ENCODE measurements around the gene CORO1C. TPM values are rescaled to one million over a fixed set of nuclear protein-coding genes. Genes with fewer than 3 reads are reported as not detected.

CORO1C gene
- total RNA-seq, 4 donors from 2014 or later = 221 to 441 (median 315) TPM

DNA sequence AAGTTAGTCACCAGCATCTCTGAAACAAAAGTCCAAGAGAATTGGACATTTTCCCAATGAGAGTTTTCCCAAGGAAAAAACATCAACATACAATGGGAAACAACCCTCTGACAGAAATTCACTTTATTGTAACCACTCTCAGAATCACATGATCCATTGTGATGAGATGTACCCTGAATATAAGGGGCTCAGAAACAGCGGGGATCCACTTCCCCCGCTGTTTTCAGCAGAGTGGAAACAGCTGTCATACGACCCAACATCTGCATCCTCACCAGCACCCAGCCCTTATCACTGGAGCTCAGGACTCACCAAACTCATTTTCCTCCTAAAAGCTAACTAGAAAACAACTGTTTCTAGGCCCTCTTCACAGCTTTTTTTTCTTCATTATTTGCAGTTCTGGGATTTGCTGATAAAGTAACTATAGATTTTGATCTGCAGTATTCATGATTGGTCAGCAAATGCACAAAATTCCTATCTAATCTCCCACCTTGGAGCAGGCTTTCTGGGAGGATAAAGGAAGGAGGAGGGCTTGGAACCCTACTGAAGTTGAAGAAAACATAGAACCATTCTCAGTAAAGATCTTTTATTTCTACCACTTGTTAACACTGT, 31.3 kb downstream of the CORO1C start:
- DNase-seq (ENCODE audit: extremely low spot score) = peak; percentile 66
- H3K27me3 ChIP-seq = no peaks in the 10 kb centered on the region
- 47% methylated on average over 3 of the region's 3 CpGs for WGBS
- TF ChIP-seq EP300 (IDR thresholded peaks at IDR 0.05) = no peak
- TF ChIP-seq, protein P1, sequence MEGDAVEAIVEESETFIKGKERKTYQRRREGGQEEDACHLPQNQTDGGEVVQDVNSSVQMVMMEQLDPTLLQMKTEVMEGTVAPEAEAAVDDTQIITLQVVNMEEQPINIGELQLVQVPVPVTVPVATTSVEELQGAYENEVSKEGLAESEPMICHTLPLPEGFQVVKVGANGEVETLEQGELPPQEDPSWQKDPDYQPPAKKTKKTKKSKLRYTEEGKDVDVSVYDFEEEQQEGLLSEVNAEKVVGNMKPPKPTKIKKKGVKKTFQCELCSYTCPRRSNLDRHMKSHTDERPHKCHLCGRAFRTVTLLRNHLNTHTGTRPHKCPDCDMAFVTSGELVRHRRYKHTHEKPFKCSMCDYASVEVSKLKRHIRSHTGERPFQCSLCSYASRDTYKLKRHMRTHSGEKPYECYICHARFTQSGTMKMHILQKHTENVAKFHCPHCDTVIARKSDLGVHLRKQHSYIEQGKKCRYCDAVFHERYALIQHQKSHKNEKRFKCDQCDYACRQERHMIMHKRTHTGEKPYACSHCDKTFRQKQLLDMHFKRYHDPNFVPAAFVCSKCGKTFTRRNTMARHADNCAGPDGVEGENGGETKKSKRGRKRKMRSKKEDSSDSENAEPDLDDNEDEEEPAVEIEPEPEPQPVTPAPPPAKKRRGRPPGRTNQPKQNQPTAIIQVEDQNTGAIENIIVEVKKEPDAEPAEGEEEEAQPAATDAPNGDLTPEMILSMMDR (IDR thresholded peaks at IDR 0.05) = no peak
- TF ChIP-seq POLR2A (IDR thresholded peaks at IDR 0.05; ENCODE audit: low read depth) = no peak
- TF ChIP-seq POLR2AphosphoS5 (IDR thresholded peaks at IDR 0.05) = peak in 1 of 2 donors; percentile 15
- H3K27ac ChIP-seq (replicated peaks in 1 of 4) = peak overlapping the region; percentile 94 to 95 (median 94)
- peaks cover 0 to 35% (median 18%) of the 10 kb centered on the region in 4 donors for H3K36me3 ChIP-seq
- H3K4me1 ChIP-seq = peaks cover 85 to 100% (median 100%) of the 10 kb centered on the region in 4 donors
- no peaks in the 10 kb centered on the region for H3K9me3 ChIP-seq
- intact Hi-C loops (cut with DNase I) = no loop called here
- no peak overlapping the region for H3K4me3 ChIP-seq

DNA sequence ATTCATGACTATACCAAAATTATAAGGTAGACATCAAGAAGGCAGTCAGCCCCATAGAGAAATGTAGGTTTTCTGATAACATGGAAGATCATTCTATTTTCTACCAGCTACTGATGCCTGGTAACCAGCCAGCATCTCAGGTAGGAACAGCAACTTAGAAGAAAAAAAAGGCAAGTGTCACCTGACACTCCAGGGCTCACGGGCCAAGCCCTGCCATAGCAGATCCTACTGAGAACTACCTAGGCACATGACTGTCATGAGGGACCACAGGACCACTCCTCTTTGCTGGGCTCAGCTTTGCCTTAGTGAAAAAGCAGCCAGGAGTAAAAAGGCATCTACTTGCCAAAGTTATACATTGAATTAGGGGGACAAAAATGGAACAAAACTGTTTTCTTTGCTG, 33.4 kb downstream of the CORO1C start:
- TF ChIP-seq POLR2A (IDR thresholded peaks at IDR 0.05; ENCODE audit: low read depth) (no peak), POLR2AphosphoS5 (IDR thresholded peaks at IDR 0.05) (no peak)
- H3K27ac ChIP-seq (replicated peaks in 1 of 4) = peak overlapping the region; percentile 94 to 95 (median 94)
- H3K27me3 ChIP-seq = no peaks in the 10 kb centered on the region
- H3K4me3 ChIP-seq = no peak overlapping the region
- WGBS = 100% methylated on average over 1 of the region's 1 CpG
- intact Hi-C loops (cut with DNase I) = no loop called here
- no peaks in the 10 kb centered on the region for H3K9me3 ChIP-seq
- H3K36me3 ChIP-seq = peaks cover 0 to 35% (median 18%) of the 10 kb centered on the region in 4 donors
- H3K4me1 ChIP-seq = peaks cover 80 to 100% (median 97%) of the 10 kb centered on the region in 4 donors
- peak; percentile 19 for DNase-seq (ENCODE audit: extremely low spot score)

DNA sequence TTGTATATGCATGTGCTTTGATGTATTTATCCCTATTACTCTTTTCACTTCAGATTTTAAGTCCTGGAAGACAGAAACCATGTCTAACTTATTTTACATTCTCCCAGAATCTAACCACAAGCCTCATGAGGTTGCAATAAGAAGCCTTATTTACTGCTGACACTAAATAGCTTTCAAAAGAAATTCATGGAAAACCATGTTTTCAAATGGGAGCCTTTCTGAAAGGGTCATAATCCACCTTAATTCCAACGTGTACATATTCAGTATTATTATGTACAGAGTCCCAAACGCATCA, 34.4 kb downstream of the CORO1C start:
- H3K4me3 ChIP-seq = no peak overlapping the region
- DNase-seq (ENCODE audit: extremely low spot score) = no peak
- intact Hi-C loops (cut with DNase I) = no loop called here
- WGBS = 55% methylated on average over 2 of the region's 2 CpGs
- no peaks in the 10 kb centered on the region for H3K9me3 ChIP-seq
- H3K4me1 ChIP-seq = peaks cover 80 to 100% (median 97%) of the 10 kb centered on the region in 4 donors
- no peaks in the 10 kb centered on the region for H3K27me3 ChIP-seq
- H3K36me3 ChIP-seq = peaks cover 0 to 35% (median 18%) of the 10 kb centered on the region in 4 donors
- H3K27ac ChIP-seq (replicated peaks in 1 of 4) = peak overlapping the region; percentile 94 to 95 (median 94)
- no peak for TF ChIP-seq POLR2A (IDR thresholded peaks at IDR 0.05; ENCODE audit: low read depth)
- TF ChIP-seq, protein P1 (IDR thresholded peaks at IDR 0.05) = no peak
- no peak for TF ChIP-seq EP300 (IDR thresholded peaks at IDR 0.05)
- TF ChIP-seq POLR2AphosphoS5 (IDR thresholded peaks at IDR 0.05) = no peak

DNA sequence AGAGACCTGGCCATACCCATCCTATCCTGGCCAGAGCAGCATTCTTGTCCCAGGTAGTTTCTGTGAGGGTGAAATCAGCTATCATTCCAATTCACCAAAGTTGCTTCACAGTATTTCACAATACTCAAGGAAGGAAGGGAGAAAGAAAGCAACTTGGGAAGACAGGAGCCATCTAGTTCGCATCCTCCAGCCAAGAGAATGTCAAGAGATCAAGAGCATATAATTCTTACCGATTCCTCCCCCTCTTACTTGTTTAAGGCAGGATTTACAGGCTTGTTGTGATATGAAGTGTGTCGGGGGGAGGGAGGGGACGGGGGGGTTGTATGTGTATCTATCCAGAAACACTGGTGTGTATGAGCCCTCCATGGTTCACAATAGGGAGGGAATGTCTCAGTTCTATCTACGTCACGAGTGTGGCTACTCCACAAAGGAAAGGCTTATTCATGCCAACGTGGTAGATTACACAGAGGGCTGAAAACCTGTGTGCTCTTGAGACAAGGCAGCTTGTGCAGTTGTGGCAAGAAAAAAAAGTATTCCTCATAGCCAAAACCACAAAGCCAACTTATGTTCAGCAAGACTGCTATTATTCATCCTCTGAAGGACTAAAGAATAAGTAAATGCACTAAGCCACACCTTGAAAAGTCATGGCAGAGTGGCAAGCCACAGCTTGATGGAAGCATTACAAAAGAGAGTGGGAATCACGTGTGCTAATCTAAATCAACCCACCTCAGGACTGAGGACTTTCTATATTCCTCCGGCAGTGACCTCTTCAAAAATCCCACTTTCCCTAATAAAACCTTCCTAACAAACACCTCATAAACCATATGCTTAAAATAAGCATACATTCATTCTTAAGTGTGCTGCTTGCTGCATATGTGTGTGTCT, 35.0 kb downstream of the CORO1C start:
- H3K36me3 ChIP-seq = peaks cover 0 to 35% (median 18%) of the 10 kb centered on the region in 4 donors
- TF ChIP-seq POLR2AphosphoS5 (IDR thresholded peaks at IDR 0.05) (peak; percentile 66 to 72), EP300 (IDR thresholded peaks at IDR 0.05) (no peak), POLR2A (IDR thresholded peaks at IDR 0.05; ENCODE audit: low read depth) (no peak)
- TF ChIP-seq, protein P1 (IDR thresholded peaks at IDR 0.05) = no peak
- peak; percentile 94 for DNase-seq (ENCODE audit: extremely low spot score)
- H3K4me1 ChIP-seq = peaks cover 77 to 100% (median 97%) of the 10 kb centered on the region in 4 donors
- peak overlapping the region; percentile 94 to 95 (median 94) for H3K27ac ChIP-seq (replicated peaks in 1 of 4)
- 33% methylated on average over 9 of the region's 9 CpGs for WGBS
- intact Hi-C loops (cut with DNase I) = no loop called here
- no peaks in the 10 kb centered on the region for H3K27me3 ChIP-seq
- no peaks in the 10 kb centered on the region for H3K9me3 ChIP-seq
- H3K4me3 ChIP-seq = peak overlapping the region in 2 of 4 donors; percentile 6 to 21

DNA sequence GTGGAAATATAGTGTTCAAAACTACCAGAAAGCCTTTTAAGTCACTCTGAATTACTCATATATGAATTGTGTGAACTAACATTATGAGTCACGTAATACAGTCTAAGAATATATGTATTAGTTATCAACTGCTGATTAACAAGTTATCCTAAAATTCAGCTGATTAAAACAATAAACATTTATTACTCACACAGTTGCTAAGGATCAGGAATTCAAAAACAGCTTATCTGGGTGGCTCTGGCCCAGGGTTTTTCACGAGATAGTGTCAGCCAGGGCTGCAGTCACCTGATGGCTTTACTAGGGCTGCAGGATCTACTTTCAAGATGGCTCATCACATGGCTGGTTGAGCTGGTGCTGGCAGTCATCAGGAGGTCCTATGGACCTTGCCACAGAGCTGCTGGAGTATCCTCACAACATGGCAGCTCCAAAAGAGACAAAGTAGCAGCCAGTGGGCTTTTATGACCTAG, 36.5 kb downstream of the CORO1C start:
- no peaks in the 10 kb centered on the region for H3K9me3 ChIP-seq
- peaks cover 77 to 100% (median 97%) of the 10 kb centered on the region in 4 donors for H3K4me1 ChIP-seq
- DNase-seq (ENCODE audit: extremely low spot score) = no peak
- peaks cover 0 to 23% (median 15%) of the 10 kb centered on the region in 4 donors for H3K36me3 ChIP-seq
- peak overlapping the region; percentile 94 to 95 (median 94) for H3K27ac ChIP-seq (replicated peaks in 1 of 4)
- intact Hi-C loops (cut with DNase I) = loop anchor here (5.0 kb wide), 1 partner anchor 37 kb away; the partner anchor contains the start of gene CORO1C
- 77% methylated on average over 2 of the region's 2 CpGs for WGBS
- TF ChIP-seq POLR2A (IDR thresholded peaks at IDR 0.05; ENCODE audit: low read depth) = no peak
- TF ChIP-seq, protein P1 (IDR thresholded peaks at IDR 0.05) = no peak
- TF ChIP-seq EP300 (IDR thresholded peaks at IDR 0.05) = no peak
- peak in 1 of 2 donors; percentile 5 for TF ChIP-seq POLR2AphosphoS5 (IDR thresholded peaks at IDR 0.05)
- no peaks in the 10 kb centered on the region for H3K27me3 ChIP-seq
- H3K4me3 ChIP-seq = no peak overlapping the region
